ENCODE data around the gene RAF1. TPM values are rescaled to one million over a fixed set of nuclear protein-coding genes. Genes with fewer than 3 reads are reported as not detected.

Gene RAF1
- total and polyA plus RNA-seq, 2 donors (not counting 3 experiments of a cell fraction or from before 2014, with no cell fraction given) = 73.8 to 86.2 TPM

DNA sequence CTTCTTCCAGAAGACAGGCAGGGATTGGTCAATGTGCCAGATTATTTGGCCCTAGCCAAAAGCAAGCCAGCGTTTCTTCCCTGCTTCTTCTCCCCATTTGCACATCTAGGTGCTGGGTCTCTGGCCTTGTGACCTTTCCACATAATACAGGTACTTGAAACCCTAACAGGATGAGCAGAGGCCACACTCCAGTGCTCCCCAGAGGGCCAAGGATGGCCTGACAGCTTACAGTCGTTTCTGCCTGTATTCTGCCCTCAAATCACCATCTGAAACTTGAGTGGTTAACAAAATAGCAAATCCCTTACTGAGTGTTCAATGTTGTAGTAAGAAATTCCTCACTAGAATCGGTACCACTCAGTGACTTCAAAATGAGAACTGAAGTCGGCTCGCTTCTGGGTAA is 77.9 kb downstream of the RAF1 start:
- no peak overlapping the region for H3K4me3 ChIP-seq (replicated peaks in 1 of 3; ENCODE audit: insufficient read depth in 1 of 3, low read depth in 1 of 3, low read length in 3 of 3)
- TF ChIP-seq, protein P1, sequence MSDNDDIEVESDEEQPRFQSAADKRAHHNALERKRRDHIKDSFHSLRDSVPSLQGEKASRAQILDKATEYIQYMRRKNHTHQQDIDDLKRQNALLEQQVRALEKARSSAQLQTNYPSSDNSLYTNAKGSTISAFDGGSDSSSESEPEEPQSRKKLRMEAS (IDR thresholded peaks at IDR 0.05; ENCODE audit: insufficient read depth, insufficient read length) = no peak
- TF ChIP-seq GATA2 (IDR thresholded peaks at IDR 0.05; ENCODE audit: insufficient read depth, insufficient read length, low read depth, low read length) (no peak), FOS (IDR thresholded peaks at IDR 0.05; ENCODE audit: borderline replicate concordance, insufficient read depth, low read length) (no peak), MYC (IDR thresholded peaks at IDR 0.05; ENCODE audit: low read depth, low read length) (no peak), POLR2A (IDR thresholded peaks at IDR 0.05; ENCODE audit: low read depth, low read length) (no peak), JUN (IDR thresholded peaks at IDR 0.05; ENCODE audit: borderline replicate concordance, insufficient read depth, insufficient read length, low read depth) (no peak), EZH2 (IDR thresholded peaks at IDR 0.05; ENCODE audit: borderline replicate concordance, low read depth, low read length, severe bottlenecking) (no peak), POLR2AphosphoS5 (IDR thresholded peaks at IDR 0.05; ENCODE audit: insufficient read depth, low read depth, low read length) (no peak)
- TF ChIP-seq, protein P2, sequence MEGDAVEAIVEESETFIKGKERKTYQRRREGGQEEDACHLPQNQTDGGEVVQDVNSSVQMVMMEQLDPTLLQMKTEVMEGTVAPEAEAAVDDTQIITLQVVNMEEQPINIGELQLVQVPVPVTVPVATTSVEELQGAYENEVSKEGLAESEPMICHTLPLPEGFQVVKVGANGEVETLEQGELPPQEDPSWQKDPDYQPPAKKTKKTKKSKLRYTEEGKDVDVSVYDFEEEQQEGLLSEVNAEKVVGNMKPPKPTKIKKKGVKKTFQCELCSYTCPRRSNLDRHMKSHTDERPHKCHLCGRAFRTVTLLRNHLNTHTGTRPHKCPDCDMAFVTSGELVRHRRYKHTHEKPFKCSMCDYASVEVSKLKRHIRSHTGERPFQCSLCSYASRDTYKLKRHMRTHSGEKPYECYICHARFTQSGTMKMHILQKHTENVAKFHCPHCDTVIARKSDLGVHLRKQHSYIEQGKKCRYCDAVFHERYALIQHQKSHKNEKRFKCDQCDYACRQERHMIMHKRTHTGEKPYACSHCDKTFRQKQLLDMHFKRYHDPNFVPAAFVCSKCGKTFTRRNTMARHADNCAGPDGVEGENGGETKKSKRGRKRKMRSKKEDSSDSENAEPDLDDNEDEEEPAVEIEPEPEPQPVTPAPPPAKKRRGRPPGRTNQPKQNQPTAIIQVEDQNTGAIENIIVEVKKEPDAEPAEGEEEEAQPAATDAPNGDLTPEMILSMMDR (IDR thresholded peaks at IDR 0.05; ENCODE audit: extremely low read depth in 1 of 2, insufficient read depth in 1 of 2, low read depth in 1 of 2, low read length in 2 of 2) = no peak
- H3K9me3 ChIP-seq (replicated peaks; ENCODE audit: control insufficient read depth, insufficient read depth, low read length) = no peaks in the 10 kb centered on the region
- peaks cover 12% of the 10 kb centered on the region for H3K4me1 ChIP-seq (ENCODE audit: control insufficient read depth, extremely low read depth, insufficient read depth, low read length)
- no peaks in the 10 kb centered on the region for H3K79me2 ChIP-seq (ENCODE audit: control insufficient read depth, insufficient read depth, low read length)
- intact Hi-C loops (cut with micrococcal nuclease) (loop anchor here (5.0 kb wide), 1 partner anchor 76 kb away; the partner anchor contains the start of gene RAF1), dilution Hi-C loops (cut with MboI; ENCODE audit: extremely low pct_ligation_motif_present, low sequenced_read_pairs) (no loop called here)
- no peaks in the 10 kb centered on the region for H3K27me3 ChIP-seq (ENCODE audit: control insufficient read depth in 2 of 2, insufficient read depth in 2 of 2, low read length in 2 of 2)
- CTCF ChIA-PET = no interaction called here
- H3K36me3 ChIP-seq (ENCODE audit: control insufficient read depth in 2 of 2, extremely low read depth in 1 of 2, insufficient read depth in 2 of 2, low read length in 2 of 2) = peaks cover 37 to 47% of the 10 kb centered on the region in 2 experiments
- FAIRE-seq (no peak), DNase-seq (ENCODE audit: low read depth, low spot score) (no peak)
- H3K9me1 ChIP-seq (replicated peaks; ENCODE audit: control insufficient read depth, extremely low read depth, insufficient read depth, low read length) = no peaks in the 10 kb centered on the region
- no TSS peak for BruUV-seq (replicated peaks)
- no peak overlapping the region for H3K9ac ChIP-seq (replicated peaks; ENCODE audit: extremely low read depth, insufficient read depth, low read length)
- H3K27ac ChIP-seq (ENCODE audit: insufficient read depth, low read depth, low read length) = no peak overlapping the region
- POLR2A ChIA-PET = no interaction called here
- H4K20me1 ChIP-seq (replicated peaks; ENCODE audit: control insufficient read depth, extremely low read depth, insufficient read depth, low read length) = no peaks in the 10 kb centered on the region
- no peak overlapping the region for H3K4me2 ChIP-seq (ENCODE audit: insufficient read depth, low read length)
- H2AFZ ChIP-seq (ENCODE audit: low read depth, low read length) = no peak overlapping the region

Measured in endothelial cell of umbilical vein (primary cell).